Loucy (cell line): ENCODE data around the gene RPL31.

Experiments used
- H2AFZ ChIP-seq: fragments of 200-600 bp; sonication (generic); 2 replicates; pipeline ENCODE4 v1.6.0; 2016; ENCODE audit warnings: antibody characterized with exemption, mild to moderate bottlenecking, low read length, moderate library complexity
- H3F3A ChIP-seq: fragments of 200-600 bp; 2 replicates; pipeline ENCODE4 v1.6.0; 2016; ENCODE audit warnings: antibody characterized with exemption, low read depth, mild to moderate bottlenecking
- H3K27me3 ChIP-seq: fragments of 200-600 bp; sonication (generic); 2 replicates; pipeline ENCODE4 v1.6.1; 2014; ENCODE audit warnings: low read length, mild to moderate bottlenecking; ENCODE audit not compliant: insufficient read depth, poor library complexity, severe bottlenecking
- H3K36me3 ChIP-seq: fragments of 200-600 bp; sonication (generic); 2 replicates; pipeline ENCODE4 v1.6.1; 2016; ENCODE audit warnings: low read length; ENCODE audit not compliant: insufficient read depth
- H3K4me1 ChIP-seq: fragments of 200-600 bp; sonication (generic); 2 replicates; pipeline ENCODE4 v1.5.1; 2014; ENCODE audit warnings: low read length, mild to moderate bottlenecking; ENCODE audit not compliant: insufficient read depth, poor library complexity, severe bottlenecking
- H3K4me2 ChIP-seq: fragments of 200-600 bp; sonication (generic); 2 replicates; pipeline ENCODE4 v1.6.0; 2014; ENCODE audit warnings: antibody characterized with exemption, low read length, low read depth, mild to moderate bottlenecking; ENCODE audit not compliant: poor library complexity, severe bottlenecking
- H3K4me3 ChIP-seq: fragments of 200-600 bp; sonication (generic); 2 replicates; pipeline ENCODE4 v1.5.1; 2014; ENCODE audit warnings: low read length, mild to moderate bottlenecking, mixed read lengths; ENCODE audit not compliant: poor library complexity, severe bottlenecking
- H3K79me2 ChIP-seq: fragments of 200-600 bp; sonication (generic); 2 replicates; pipeline ENCODE4 v1.6.1; 2014; ENCODE audit warnings: low read length; ENCODE audit not compliant: insufficient read depth
- H3K9ac ChIP-seq: fragments of 200-600 bp; sonication (generic); 2 replicates; pipeline ENCODE4 v1.6.0; 2014; ENCODE audit warnings: mild to moderate bottlenecking, low read depth, low read length, moderate library complexity; ENCODE audit not compliant: poor library complexity, severe bottlenecking
- H3K9me2 ChIP-seq: fragments of 200-600 bp; sonication (generic); replicated peaks from 2 replicates; pipeline ENCODE4 v1.6.1; 2016; ENCODE audit warnings: low read depth, low read length, mixed read lengths
- H3K9me3 ChIP-seq: fragments of 200-600 bp; sonication (generic); 2 replicates; pipeline ENCODE4 v1.6.1; 2014; ENCODE audit warnings: mild to moderate bottlenecking, antibody characterized with exemption, low read length, low read depth; ENCODE audit not compliant: insufficient read depth
- H4K20me1 ChIP-seq: fragments of 200-600 bp; sonication (generic); 2 replicates; pipeline ENCODE4 v1.6.0; 2014; ENCODE audit warnings: antibody characterized with exemption, low read length, mild to moderate bottlenecking; ENCODE audit not compliant: insufficient read depth, poor library complexity, severe bottlenecking
- CTCF ChIP-seq: fragments of 200-600 bp; sonication (generic); conservative IDR thresholded peaks from 2 replicates; pipeline ENCODE4 v1.5.1; 2014; ENCODE audit warnings: mild to moderate bottlenecking, antibody characterized with exemption, low read length
- EZH2phosphoT487 ChIP-seq: fragments of 200-600 bp; IDR thresholded peaks from 2 replicates; pipeline ENCODE4 v1.6.1; 2018; ENCODE audit warnings: antibody characterized with exemption, mild to moderate bottlenecking, moderate library complexity, borderline replicate concordance

The RPL31 gene

DNA sequence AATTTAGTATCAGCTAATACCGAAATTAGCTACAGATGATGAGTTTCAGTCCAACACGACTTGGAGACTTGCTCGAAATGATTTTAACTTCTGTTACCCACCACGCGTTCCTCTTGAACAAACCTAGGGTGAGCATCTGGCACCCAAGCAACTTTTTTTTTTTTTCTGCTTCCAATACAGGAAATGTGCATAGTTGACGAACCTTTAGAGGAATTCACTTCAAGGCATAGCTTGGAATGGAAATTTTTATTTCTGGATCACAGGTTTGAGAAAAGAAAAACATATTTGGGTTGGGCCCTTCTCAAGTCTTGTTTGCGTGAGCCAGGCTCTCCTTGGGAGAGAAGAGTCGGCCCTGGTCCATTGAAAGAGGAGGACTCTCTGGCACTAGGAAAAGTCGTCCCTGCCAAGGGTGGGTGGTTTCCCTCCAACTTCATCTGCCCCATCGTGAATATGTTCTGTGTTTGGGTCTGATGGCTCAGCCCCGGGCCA is 37.4 kb upstream of the RPL31 start:
- no peaks in the 10 kb centered on the region for H4K20me1 ChIP-seq
- no peaks in the 10 kb centered on the region for H3F3A ChIP-seq
- H3K4me2 ChIP-seq = no peak overlapping the region
- H3K9ac ChIP-seq = no peak overlapping the region
- H3K36me3 ChIP-seq = no peaks in the 10 kb centered on the region
- H3K4me3 ChIP-seq = no peak overlapping the region
- no peaks in the 10 kb centered on the region for H3K9me2 ChIP-seq
- no peaks in the 10 kb centered on the region for H3K27me3 ChIP-seq
- H2AFZ ChIP-seq = no peak overlapping the region
- no peak for TF ChIP-seq EZH2phosphoT487
- no peak for TF ChIP-seq CTCF
- H3K79me2 ChIP-seq = no peaks in the 10 kb centered on the region
- H3K4me1 ChIP-seq = no peaks in the 10 kb centered on the region
- no peaks in the 10 kb centered on the region for H3K9me3 ChIP-seq

DNA sequence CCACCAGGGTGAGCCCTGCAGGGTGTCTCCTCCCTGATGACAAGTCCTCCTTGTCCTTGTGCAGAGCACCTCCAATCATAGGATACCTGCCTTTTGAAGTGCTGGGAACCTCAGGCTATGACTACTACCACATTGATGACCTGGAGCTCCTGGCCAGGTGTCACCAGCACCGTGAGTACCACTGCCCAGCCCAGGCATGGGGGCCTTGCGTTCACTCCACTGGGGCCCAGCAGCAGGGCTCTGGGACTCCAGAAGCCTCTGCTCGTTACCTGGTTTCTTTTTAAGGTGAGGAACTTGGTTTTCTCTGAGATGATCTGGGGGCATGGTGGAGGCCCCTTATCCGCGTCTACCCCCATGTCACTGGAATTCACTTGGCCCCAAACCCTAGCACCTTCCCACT is 36.5 kb upstream of the RPL31 start:
- no peaks in the 10 kb centered on the region for H3F3A ChIP-seq
- H3K36me3 ChIP-seq = no peaks in the 10 kb centered on the region
- no peak overlapping the region for H3K4me3 ChIP-seq
- no peaks in the 10 kb centered on the region for H3K79me2 ChIP-seq
- H3K4me2 ChIP-seq = no peak overlapping the region
- H3K27me3 ChIP-seq = no peaks in the 10 kb centered on the region
- H3K9ac ChIP-seq = no peak overlapping the region
- H3K4me1 ChIP-seq = no peaks in the 10 kb centered on the region
- no peak for TF ChIP-seq EZH2phosphoT487
- no peak for TF ChIP-seq CTCF
- H3K9me2 ChIP-seq = no peaks in the 10 kb centered on the region
- H3K9me3 ChIP-seq = no peaks in the 10 kb centered on the region
- H4K20me1 ChIP-seq = no peaks in the 10 kb centered on the region
- H2AFZ ChIP-seq = no peak overlapping the region

GRCh38 chr2:100967716-100968115 is 34.4 kb upstream of the RPL31 start:
- no peaks in the 10 kb centered on the region for H3K9me3 ChIP-seq

More at GRCh38 chr2:100967716-100968115, 34.4 kb upstream of the RPL31 start:
- H3K9ac ChIP-seq = no peak overlapping the region
- no peaks in the 10 kb centered on the region for H4K20me1 ChIP-seq
- TF ChIP-seq EZH2phosphoT487 = no peak
- H3K9me2 ChIP-seq = no peaks in the 10 kb centered on the region
- H3F3A ChIP-seq = no peaks in the 10 kb centered on the region
- H3K4me3 ChIP-seq = no peak overlapping the region
- no peak overlapping the region for H3K4me2 ChIP-seq
- no peaks in the 10 kb centered on the region for H3K27me3 ChIP-seq
- H3K79me2 ChIP-seq = no peaks in the 10 kb centered on the region
- no peaks in the 10 kb centered on the region for H3K4me1 ChIP-seq
- no peaks in the 10 kb centered on the region for H3K36me3 ChIP-seq
- H2AFZ ChIP-seq = no peak overlapping the region
